HepG2 (cell line): ENCODE results near the gene ACTN2. TPM values are rescaled to one million over a fixed set of nuclear protein-coding genes. Genes with fewer than 3 reads are reported as not detected.

Experiments
- ATAC-seq: fragments of 200-7000 bp; cut with Tn5 transposase; 3 replicates; pipeline ENCODE4 v1.9.1; 2020; ENCODE audit warnings: mild to moderate bottlenecking, moderate library complexity
- BruUV-seq: library from RNA; stranded (reverse); fragments of 400-500 nt; replicated peaks from 2 replicates; lab custom pipeline; 2021; lab: Mats Ljungman, UMichigan
- CTCF ChIA-PET: fragments of 300-600 bp; formaldehyde crosslinking; extraction: SDS; loops from one replicate; lab custom pipeline; 2021; ENCODE audit warnings: low total read pairs, inconsistent platforms, low intra/inter-chr PET ratio; lab: Yijun Ruan, JAX
- POLR2A ChIA-PET: fragments of 350-600 bp; sonication (Branson Sonifier 250); formaldehyde crosslinking; loops from one replicate; lab custom pipeline; 2020; ENCODE audit warnings: antibody characterized with exemption, inconsistent platforms; lab: Yijun Ruan, JAX
- DNase-seq: peaks from one replicate; pipeline ENCODE4 v3.0.0-alpha.2; 2015; ENCODE audit warnings: low spot score
- FAIRE-seq: peaks from 3 replicates; lab custom pipeline; 2011; peaks lifted over from hg19 to GRCh38; lab: Jason Lieb, UNC
- H2AFZ ChIP-seq: one replicate; pipeline ENCODE4 v1.6.1; 2011; ENCODE audit warnings: low read length, inconsistent platforms
- H3K27ac ChIP-seq: fragments of 300-600 bp; 3 replicates; pipeline ENCODE4 v1.8.0; 2011; ENCODE audit warnings: mixed run types, mild to moderate bottlenecking, mixed read lengths, low read length, inconsistent platforms; ENCODE audit not compliant: insufficient read depth; ENCODE audit errors: extremely low read length
- H3K27me3 ChIP-seq, 2 experiments: fragments of 200-600 bp in 1 of 2; 2 replicates in 1 of 2; 3 replicates in 1 of 2; pipeline versions ENCODE4 v1.6.0 to v1.8.0; 2011; ENCODE audit warnings: low read length in 2 of 2, mild to moderate bottlenecking in 2 of 2, moderate library complexity in 2 of 2, inconsistent platforms in 1 of 2; ENCODE audit not compliant: insufficient read depth in 2 of 2, control insufficient read depth in 1 of 2
- H3K36me3 ChIP-seq, 2 experiments: fragments of 200-600 bp in 1 of 2; replicated peaks in 1 of 2; 2 replicates in 1 of 2; 3 replicates in 1 of 2; pipeline versions ENCODE4 v1.5.1 to v1.8.0; 2011; ENCODE audit warnings: low read length in 2 of 2, inconsistent platforms in 1 of 2; ENCODE audit not compliant: insufficient read depth in 2 of 2, control insufficient read depth in 1 of 2
- H3K4me1 ChIP-seq: 2 replicates; pipeline ENCODE4 v1.5.1; 2012; ENCODE audit warnings: low read length, inconsistent platforms; ENCODE audit not compliant: insufficient read depth
- H3K4me2 ChIP-seq: 2 replicates; pipeline ENCODE4 v1.6.0; 2011; ENCODE audit warnings: low read depth, low read length, inconsistent platforms
- H3K4me3 ChIP-seq, 3 experiments: fragments of 200-600 bp in 1 of 3; sonication (generic), shearing (Covaris generic) in 1 of 3; replicated peaks in 1 of 3; 2 replicates each; pipeline ENCODE4 v1.5.1; 2011 to 2016; ENCODE audit warnings: low read length in 3 of 3, inconsistent platforms in 2 of 3, low read depth in 2 of 3, mild to moderate bottlenecking in 2 of 3, control low read depth in 1 of 3, mixed read lengths in 1 of 3; ENCODE audit not compliant: insufficient read depth in 1 of 3
- H3K79me2 ChIP-seq: one replicate; pipeline ENCODE4 v1.6.1; 2011; ENCODE audit warnings: low read length, inconsistent platforms; ENCODE audit not compliant: insufficient read depth
- H3K9ac ChIP-seq: 2 replicates; pipeline ENCODE4 v1.6.0; 2011; ENCODE audit warnings: mild to moderate bottlenecking, low read depth, low read length, inconsistent platforms; ENCODE audit not compliant: insufficient read depth
- H3K9me3 ChIP-seq: 2 replicates; pipeline ENCODE4 v1.5.1; 2012; ENCODE audit warnings: mild to moderate bottlenecking, low read length
- H4K20me1 ChIP-seq: 2 replicates; pipeline ENCODE4 v1.6.0; 2011; ENCODE audit warnings: inconsistent platforms, mild to moderate bottlenecking, low read length, moderate library complexity; ENCODE audit not compliant: insufficient read depth
- AGO2 ChIP-seq: fragments of 200-400 bp; formaldehyde crosslinking; optimal IDR thresholded peaks from 2 replicates; pipeline ENCODE3; 2017; ENCODE audit warnings: mild to moderate bottlenecking, low read depth, low read length, moderate library complexity
- ATAD3A ChIP-seq: sonication (generic); formaldehyde crosslinking; IDR thresholded peaks from 2 replicates; pipeline ENCODE4 v1.4.0; 2020; ENCODE audit warnings: missing genetic modification reagents
- CAMTA2 ChIP-seq: sonication (generic); formaldehyde crosslinking; IDR thresholded peaks from 2 replicates; pipeline ENCODE4 v1.4.0; 2020; ENCODE audit warnings: mild to moderate bottlenecking, missing genetic modification reagents, borderline replicate concordance
- CCAR2 ChIP-seq: fragments of 200-400 bp; formaldehyde crosslinking; optimal IDR thresholded peaks from 2 replicates; pipeline ENCODE3; 2018; ENCODE audit warnings: low read depth, mild to moderate bottlenecking, low read length, moderate library complexity
- CREM ChIP-seq, 2 experiments: sonication (generic) in 1 of 2; formaldehyde crosslinking in 1 of 2; IDR thresholded peaks; 2 replicates each; pipeline versions ENCODE4 v1.4.0 to v1.6.1; 2016 to 2020; ENCODE audit warnings: antibody characterized with exemption in 1 of 2, mild to moderate bottlenecking in 1 of 2, missing genetic modification reagents in 1 of 2
- ELK4 ChIP-seq: sonication (generic); formaldehyde crosslinking; IDR thresholded peaks from 2 replicates; pipeline ENCODE4 v1.9.0; 2021; ENCODE audit warnings: missing genetic modification reagents, borderline replicate concordance
- HOXA7 ChIP-seq: sonication (generic); formaldehyde crosslinking; IDR thresholded peaks from 2 replicates; pipeline ENCODE4 v1.8.1; 2022; ENCODE audit warnings: mild to moderate bottlenecking, missing genetic modification reagents, moderate library complexity
- JDP2 ChIP-seq: sonication (generic); formaldehyde crosslinking; IDR thresholded peaks from 2 replicates; pipeline ENCODE4 v1.8.1; 2022; ENCODE audit warnings: missing genetic modification reagents, borderline replicate concordance
- POGZ ChIP-seq: sonication (generic); formaldehyde crosslinking; IDR thresholded peaks from 2 replicates; pipeline ENCODE4 v1.4.0; 2020; ENCODE audit warnings: mild to moderate bottlenecking, missing genetic modification reagents
- RBM22 ChIP-seq: fragments of 200-400 bp; formaldehyde crosslinking; optimal IDR thresholded peaks from 2 replicates; pipeline ENCODE3; 2017; ENCODE audit warnings: mild to moderate bottlenecking, low read length, moderate library complexity
- SNAPC5 ChIP-seq: sonication (generic); formaldehyde crosslinking; IDR thresholded peaks from 2 replicates; pipeline ENCODE4 v1.8.1; 2023; ENCODE audit warnings: mild to moderate bottlenecking, missing genetic modification reagents, borderline replicate concordance
- TFDP1 ChIP-seq: IDR thresholded peaks from 2 replicates; pipeline ENCODE4 v1.6.1; 2016; ENCODE audit warnings: missing compliant biosample characterization, missing genetic modification reagents, borderline replicate concordance
- TRIM22 ChIP-seq: fragments of 450-650 bp; IDR thresholded peaks from 2 replicates; pipeline ENCODE4 v1.6.1; 2017
- ZBTB33 ChIP-seq: sonication (generic); formaldehyde crosslinking; IDR thresholded peaks from 2 replicates; pipeline ENCODE4 v1.4.0; 2020; ENCODE audit warnings: missing genetic modification reagents
- ZC3H4 ChIP-seq: sonication (generic); formaldehyde crosslinking; IDR thresholded peaks from 2 replicates; pipeline ENCODE4 v1.4.0; 2020; ENCODE audit warnings: missing genetic modification reagents, borderline replicate concordance
- ZNF616 ChIP-seq: sonication (generic); formaldehyde crosslinking; IDR thresholded peaks from 2 replicates; pipeline ENCODE4 v1.5.0; 2020; ENCODE audit warnings: low read depth, mild to moderate bottlenecking, missing genetic modification reagents
- ZNF879 ChIP-seq: sonication (generic); formaldehyde crosslinking; IDR thresholded peaks from 2 replicates; pipeline ENCODE4 v1.8.1; 2023; ENCODE audit warnings: missing genetic modification reagents
- WGBS: methylation state at CpG from one replicate; pipeline ENCODE4 v1.1.6; 2017; ENCODE audit warnings: low lambda C conversion rate; 5-methylcytosine and 5-hydroxymethylcytosine counted together
- in situ Hi-C: cut with HindIII; loops from 2 replicates; pipeline ENCODE4 v1.10.0; 2017; ENCODE audit warnings: low pct_unique_long_range_greater_than_20kb; ENCODE audit not compliant: extremely low pct_ligation_motif_present
- intact Hi-C: fragments of 100-400 bp; cut with micrococcal nuclease; formaldehyde crosslinking; loops from one replicate; pipeline ENCODE4 v1.10.0; 2022; ENCODE audit not compliant: unreplicated experiment
- polyA plus RNA-seq, 8 experiments: library from polyadenylated mRNA; depleted of rRNA in 3 of 8; stranded (reverse) in 7 of 8; unstranded in 1 of 8; fragments of >200 nt; fragmentation: Illumina TruSeq in 4 of 8; extraction: Trizol in 4 of 8; gene quantifications; 2 replicates each; pipeline versions ENCODE4 v1.2.1 to v1.2.3, GENCODE V29; 2011 to 2016; ENCODE audit warnings: low read depth in 4 of 8, missing spikeins in 1 of 8, mixed read lengths in 1 of 8; ENCODE audit not compliant: insufficient read depth in 1 of 8
- total RNA-seq, 5 experiments: library from RNA; depleted of rRNA; stranded (reverse); fragments of >200 nt; fragmentation: Illumina TruSeq; extraction: Trizol; gene quantifications; 2 replicates each; pipeline ENCODE4 v1.2.3, GENCODE V29; 2016; ENCODE audit warnings: low read depth in 1 of 5

Gene ACTN2
- total and polyA plus RNA-seq, 2 of the 13 experiments (the other 11 are each of a cell fraction or from before 2014, with no cell fraction given): 0.04 to 0.13 TPM

GRCh38 chr1:236795757-236796667 lies 109.7 kb downstream of the ACTN2 start (continued):
- TF ChIP-seq ZBTB33 (CRISPR knock-in tag) (no peak), ZNF616 (CRISPR knock-in tag) (no peak), TFDP1 (CRISPR knock-in tag) (no peak), ZNF879 (0 out of 2 replicates have a peak, but pooled peaks have one; percentile 51), RBM22 (no peak), CAMTA2 (CRISPR knock-in tag) (0 out of 2 replicates have a peak, but pooled peaks have one; percentile 9)

GRCh38 chr1:236799001-236799400 lies 112.7 kb downstream of the ACTN2 start:
- DNase-seq (no peak), ATAC-seq (no peak), FAIRE-seq (no peak)
- in situ Hi-C loops: no loop called here
- H3K27ac ChIP-seq: no peak overlapping the region
- POLR2A ChIA-PET: no interaction called here
- no peaks in the 10 kb centered on the region for H3K27me3 ChIP-seq
- no peaks in the 10 kb centered on the region for H3K9me3 ChIP-seq
- H3K36me3 ChIP-seq: peaks cover 1 to 11% of the 10 kb centered on the region in 2 experiments
- no peak overlapping the region for H3K9ac ChIP-seq
- intact Hi-C loops: no loop called here
- H3K4me2 ChIP-seq: no peak overlapping the region
- no peak overlapping the region for H2AFZ ChIP-seq
- H4K20me1 ChIP-seq: no peaks in the 10 kb centered on the region
- H3K4me1 ChIP-seq: peaks cover 35% of the 10 kb centered on the region
- 98% methylated on average over 5 of the region's 5 CpGs for WGBS
- BruUV-seq: no TSS peak
- no peak overlapping the region for H3K4me3 ChIP-seq
- CTCF ChIA-PET: no interaction called here
- H3K79me2 ChIP-seq: peaks cover 71% of the 10 kb centered on the region
- TF ChIP-seq ELK4 (CRISPR knock-in tag) (no peak), ZC3H4 (CRISPR knock-in tag) (no peak), JDP2 (CRISPR knock-in tag) (no peak), HOXA7 (no peak), CCAR2 (no peak), TRIM22 (no peak), POGZ (no peak), AGO2 (no peak), ATAD3A (CRISPR knock-in tag) (no peak), CREM (IDR thresholded peaks at IDR 0.05) (no peak), CREM (CRISPR knock-in tag; IDR thresholded peaks at IDR 0.05) (no peak), SNAPC5 (no peak)
